HK-2 (cell line): ENCODE measurements around the gene SFTPB.
A peak's percentile ranks its signal among the peaks of the same experiment; 100 is the strongest.
"Not testable (repeated sequence)": the region's sequence is repeated elsewhere in the genome, so short reads cannot be mapped to it uniquely, and the experiment has no call there.

Experiments
- DNase-seq: peaks from one replicate; pipeline ENCODE4 v3.0.0-alpha.2; 2018; ENCODE audit not compliant: unreplicated experiment

SFTPB gene

DNA sequence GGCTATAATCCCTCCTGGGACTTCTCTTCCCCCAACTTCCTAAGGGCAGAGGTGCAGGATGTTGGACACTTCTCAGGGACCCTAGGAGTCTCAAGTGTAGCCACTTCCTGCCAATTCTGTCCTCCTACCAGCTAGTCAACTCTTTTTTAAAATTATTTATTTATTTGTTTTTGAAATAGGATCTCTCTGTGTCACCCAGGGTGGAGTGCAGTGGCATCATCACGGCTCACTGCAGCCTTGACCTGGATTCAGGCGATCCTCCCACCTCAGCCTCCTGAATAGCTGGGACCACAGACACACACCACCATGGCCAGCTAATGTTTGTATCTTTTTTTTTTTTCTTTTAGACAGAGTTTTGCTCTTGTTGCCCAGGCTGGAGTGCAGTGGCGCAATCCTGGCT lies 11.5 kb downstream of the SFTPB start:
- DNase-seq = no peak

DNA sequence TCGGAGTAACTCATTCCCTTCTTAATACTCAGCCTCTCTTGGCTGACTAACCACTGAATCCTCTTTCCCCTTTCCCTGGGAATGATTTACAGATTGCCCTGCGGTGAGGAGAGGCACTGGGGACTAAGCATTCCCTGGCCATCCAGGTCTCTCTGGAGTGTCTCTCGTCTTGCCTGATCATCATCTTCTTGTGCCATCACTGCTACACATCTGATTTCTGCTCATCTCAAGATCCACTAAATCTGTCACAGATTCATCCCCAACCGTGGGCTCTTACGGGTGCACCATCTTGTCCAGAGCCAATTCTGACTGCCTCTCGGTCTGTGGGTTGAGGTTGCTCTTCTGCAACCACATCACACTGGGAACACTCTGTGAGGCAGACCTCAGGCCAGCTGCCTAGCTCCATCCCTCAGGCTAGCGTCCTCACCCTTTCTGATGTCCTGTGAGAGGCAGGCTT lies 12.0 kb downstream of the SFTPB start:
- DNase-seq = peak; percentile 56

DNA sequence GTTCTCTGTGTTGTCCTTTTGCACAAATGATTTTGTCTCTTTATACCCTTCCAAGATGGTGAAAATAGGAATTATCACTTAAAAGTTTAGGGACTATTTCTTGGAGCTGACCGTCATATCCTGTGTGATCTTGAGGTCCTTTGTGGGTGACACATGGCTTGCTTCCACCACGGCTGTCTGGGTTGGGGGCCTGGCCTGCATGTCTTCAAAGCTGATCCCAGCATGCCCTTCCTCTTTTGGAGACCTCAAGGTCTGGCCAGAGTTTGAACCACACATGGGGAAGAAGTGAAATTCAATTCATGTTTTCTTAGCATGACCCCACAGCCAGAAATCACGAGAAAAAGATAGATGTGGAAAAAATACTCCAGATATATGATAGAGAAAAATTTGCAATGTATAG lies 14.0 kb downstream of the SFTPB start:
- DNase-seq = no peak

DNA sequence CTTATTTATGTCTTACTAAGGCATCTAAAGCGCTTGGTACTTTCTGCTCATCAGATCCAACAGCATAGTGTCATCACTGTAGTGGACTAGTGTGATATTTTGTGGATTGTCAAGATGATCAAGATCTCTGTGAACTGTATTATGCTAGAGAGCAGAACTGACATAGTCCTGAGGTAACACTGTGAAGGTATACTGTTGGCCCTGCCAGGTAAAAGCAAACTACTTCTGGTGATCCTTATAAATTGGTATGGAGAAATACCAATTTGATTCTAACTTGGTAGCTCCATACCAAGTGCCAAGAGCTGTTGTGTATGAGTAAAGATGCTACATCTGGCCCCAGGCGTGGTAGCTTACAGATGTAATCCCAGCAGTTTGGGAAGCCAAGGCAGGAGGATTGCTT lies 15.9 kb downstream of the SFTPB start:
- no peak for DNase-seq

DNA sequence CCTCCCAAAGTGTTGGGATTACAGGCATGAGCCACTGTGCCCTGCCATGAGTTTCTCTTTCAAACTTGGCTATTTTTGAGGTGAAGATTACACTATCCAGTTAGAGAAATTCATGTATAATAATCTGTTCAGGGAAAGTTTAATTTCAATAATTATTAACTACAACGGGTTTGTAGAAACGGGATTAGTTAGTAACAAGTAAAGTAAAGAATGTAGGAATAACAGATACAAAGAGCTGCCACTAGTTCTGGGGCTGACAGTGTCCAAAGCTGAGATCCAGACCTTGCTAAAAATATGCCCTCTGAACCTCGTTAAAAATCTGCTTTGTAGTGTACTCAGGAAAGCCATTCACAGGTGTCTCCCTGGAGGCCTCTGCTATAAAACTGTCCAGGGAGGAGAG lies 16.9 kb downstream of the SFTPB start:
- DNase-seq = no peak

DNA sequence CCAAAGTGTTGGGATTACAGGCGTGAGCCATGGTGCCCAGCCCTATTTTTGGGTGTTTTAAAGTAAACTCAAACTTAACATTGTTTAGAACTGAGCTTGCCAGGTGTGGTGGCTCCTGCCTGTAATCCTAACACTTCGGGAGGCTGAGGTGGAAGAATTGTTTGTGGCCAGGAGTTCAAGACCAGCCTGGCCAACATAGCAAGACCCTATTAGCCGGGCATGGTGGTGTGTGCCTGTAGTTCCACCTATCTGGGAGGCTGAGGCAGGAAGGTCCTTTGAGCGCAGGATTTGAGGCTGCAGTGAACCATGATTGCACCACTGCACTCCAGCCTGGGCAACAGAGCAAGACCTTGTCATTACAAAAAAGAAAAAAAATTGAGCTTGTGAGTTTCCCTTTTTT lies 17.5 kb downstream of the SFTPB start:
- no peak for DNase-seq

DNA sequence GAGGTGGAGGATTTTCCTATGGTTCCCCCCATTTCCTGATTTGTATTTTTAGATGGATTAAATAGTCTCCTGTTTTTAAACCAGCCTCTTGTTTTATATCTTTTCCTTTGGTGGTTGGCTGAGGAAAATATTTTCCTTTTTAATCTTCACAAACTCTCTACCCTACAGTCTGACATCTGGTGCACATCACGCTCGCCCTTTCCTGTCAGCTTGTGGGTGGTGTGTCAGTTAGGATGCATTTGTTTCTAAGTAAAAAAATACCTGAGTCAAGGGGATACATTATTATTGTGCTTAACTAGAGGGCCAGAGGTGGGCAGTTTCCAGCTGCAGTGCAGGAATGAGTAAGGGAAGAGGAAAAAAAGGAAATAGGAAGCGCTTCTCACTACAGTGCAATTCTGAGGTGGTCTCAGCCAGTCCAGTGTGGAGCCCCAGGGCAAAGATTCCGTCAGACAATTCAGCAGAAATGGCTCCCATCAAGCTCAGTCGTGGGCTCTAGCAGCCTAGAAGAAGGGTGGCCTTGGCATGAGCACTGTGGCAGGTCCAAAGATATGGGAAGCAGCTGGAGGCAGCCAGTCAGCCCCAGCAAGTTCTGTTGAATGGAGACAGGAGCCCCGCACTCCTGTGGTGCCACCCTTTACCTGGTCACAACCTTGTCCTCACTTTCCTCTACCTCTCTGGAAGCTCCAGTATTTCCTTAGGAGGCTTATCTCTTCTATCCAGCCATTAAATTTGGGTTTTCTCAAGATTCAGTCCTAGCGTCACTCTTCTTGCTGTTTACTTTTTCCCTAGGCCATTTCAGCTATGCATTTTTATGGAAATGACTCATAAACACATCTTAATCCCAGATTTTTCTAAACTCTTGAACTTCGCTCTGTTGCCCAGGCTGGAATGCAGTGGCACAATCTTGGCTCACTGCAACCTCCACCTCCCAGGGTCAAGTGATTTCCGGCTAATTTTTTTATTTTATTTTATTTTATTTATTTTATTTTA lies 18.5 kb downstream of the SFTPB start:
- DNase-seq = no peak

DNA sequence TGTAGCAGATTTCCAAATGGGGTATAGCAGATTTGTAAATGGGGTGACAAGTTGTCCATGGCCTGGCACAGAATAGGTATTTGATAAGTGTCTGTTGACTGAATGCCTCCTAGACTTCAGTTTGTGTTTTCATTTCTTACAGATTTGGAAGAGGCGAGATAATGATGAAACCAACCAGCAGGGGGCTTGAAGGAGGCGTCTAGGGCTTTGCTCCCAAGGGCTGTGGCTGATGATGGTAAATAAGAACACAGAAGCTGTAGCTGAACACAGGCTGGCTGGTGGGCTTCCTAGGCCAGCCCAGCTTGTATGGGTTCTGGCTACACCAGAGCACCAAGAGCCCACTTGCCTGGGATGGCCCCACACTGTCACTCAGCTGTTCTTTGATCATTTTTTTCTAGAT lies 19.4 kb downstream of the SFTPB start:
- no peak for DNase-seq

DNA sequence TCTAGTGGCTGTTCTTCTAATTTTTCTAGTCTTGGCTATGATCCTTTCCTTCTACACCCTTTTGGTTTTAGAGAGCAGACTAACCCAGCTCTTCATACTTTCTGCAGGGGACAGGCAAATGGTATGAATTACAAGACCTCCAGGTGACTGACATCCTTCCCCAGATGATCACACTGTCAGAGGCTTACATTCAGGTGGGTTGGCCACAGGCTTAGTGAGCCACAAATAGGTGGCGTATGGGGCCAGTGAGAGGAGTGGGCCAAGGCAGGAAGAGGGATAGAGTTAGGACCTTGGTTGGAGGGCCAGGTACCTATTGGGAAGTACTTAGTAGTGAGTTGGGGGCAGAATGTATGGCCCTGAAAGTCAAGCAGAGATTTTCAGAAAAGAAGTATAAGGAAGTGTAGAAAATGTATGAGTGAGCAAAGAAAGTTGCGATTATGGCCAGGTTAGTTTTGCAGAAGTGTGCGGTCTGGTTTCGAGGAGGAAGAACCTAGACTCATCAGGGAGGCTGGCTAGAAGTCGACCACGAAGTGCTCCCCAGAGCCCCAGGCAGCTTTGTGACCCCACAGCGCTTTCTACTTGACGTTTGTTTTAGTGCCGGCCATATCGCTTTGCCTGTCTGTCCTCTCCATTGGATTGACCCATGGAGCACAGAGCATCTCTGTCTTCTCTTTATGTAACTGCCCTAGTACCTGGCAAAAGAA lies 20.0 kb downstream of the SFTPB start:
- no peak for DNase-seq

DNA sequence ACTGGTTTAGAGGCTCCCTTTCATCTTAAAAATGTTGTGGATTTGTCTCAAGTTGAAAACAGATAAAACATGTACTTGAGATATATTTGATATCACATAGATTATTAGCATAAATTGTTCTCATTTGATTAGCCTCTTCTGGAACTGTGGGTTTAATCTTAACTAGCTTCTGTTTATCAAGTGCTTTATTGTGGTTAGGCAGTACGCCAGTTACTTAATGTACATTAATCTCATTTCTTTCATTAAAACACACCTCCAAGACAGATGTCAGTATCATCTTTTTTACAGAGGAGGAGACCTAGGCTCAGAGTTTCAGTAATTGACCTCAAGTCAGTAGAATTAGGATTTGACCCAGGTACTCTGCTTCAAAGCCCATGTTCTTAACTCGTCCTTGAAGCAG lies 21.8 kb downstream of the SFTPB start:
- no peak for DNase-seq

DNA sequence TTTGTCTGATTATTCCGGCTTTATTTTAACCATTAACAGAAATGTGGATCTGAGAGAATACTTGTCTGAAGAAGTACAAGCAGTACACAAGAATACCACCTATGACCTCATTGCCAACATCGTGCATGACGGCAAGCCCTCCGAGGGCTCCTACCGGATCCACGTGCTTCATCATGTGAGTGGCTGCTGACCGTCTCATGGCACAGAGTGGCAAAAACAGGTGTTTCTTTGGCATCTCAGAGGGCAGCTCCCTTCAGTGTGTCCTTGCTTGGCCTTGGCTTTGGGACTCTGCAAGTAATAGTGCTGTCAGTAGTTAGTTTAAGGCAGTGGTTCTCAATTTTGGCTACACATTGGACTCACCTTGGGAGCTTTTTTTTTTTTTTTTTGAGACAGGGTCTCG lies 23.1 kb downstream of the SFTPB start:
- no peak for DNase-seq

DNA sequence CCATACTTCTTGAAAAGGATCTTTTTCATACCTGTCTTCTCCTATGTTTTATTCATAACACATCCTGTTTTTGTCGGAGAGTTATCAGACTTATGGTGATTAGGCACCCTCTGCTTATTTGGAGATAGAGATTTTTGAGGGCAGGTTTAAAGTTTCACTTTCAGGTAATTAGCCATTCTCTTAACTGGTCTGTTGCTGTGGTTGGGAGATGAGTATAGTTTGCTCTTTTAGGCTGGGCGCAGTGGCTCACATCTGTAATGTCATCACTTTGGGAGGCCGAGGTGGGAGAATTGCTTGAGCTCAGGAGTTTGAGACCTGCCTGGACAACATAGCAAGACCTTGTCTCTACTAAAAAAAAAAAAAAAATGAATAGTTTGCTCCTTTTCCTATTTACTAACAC lies 25.3 kb downstream of the SFTPB start:
- no peak for DNase-seq

DNA sequence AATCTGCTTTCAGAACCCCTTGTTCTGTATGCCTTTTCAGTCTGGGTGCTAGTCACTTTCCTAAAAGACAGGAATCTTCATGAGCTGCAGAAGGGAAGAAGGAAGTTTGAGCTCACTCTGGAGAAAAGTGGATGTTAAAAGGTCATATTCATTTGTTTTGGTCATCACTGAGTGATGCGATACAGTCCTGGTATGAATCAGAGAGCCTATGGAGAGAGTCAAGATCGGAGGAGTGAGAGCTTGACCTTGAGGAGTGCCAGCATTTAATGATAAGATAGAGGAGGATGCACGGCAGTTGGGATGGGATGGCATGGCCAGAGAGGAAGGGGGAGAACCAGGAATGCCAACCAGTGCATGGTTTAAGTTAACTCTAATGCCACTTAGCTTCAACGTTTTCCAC lies 32.4 kb downstream of the SFTPB start:
- DNase-seq = no peak

DNA sequence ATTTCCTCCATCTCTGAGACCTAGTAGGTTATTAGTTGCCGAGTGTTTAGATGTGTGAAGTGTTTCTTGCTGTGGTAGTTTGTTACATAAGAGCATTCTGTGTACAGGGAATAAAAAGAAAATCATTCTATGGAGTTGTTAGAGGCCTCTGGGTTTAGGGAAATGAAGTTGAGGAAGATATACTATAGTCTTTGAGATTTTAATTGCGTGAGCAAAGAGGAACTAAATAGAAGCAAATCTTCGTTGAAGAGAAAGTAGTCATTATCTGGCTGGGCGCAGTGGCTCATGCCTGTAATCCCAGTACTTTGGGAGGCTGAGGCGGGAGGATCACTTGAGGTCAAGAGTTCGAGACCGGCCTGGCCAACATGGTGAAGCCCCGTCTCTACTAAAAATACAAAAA lies 33.0 kb downstream of the SFTPB start:
- DNase-seq = no peak

DNA sequence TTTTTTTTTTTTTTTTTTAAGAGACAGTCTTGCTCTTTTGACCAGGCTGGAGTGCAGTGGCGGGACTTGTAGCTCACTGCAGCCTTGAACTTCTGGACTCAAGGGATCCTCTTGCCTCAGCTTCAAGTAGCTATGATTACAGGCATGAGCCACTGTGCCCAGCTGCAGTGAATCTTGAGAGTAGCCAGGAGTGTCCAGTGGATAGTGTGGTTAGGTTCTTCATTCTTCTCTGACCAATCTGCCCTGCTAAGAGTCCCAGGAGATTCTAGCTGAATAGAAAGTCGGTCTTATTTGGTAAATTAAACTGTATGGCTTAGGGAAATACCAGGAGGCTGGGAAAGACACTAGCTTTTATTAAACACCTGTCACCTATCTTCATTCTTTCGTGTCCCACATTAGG lies 36.7 kb downstream of the SFTPB start:
- no peak for DNase-seq

DNA sequence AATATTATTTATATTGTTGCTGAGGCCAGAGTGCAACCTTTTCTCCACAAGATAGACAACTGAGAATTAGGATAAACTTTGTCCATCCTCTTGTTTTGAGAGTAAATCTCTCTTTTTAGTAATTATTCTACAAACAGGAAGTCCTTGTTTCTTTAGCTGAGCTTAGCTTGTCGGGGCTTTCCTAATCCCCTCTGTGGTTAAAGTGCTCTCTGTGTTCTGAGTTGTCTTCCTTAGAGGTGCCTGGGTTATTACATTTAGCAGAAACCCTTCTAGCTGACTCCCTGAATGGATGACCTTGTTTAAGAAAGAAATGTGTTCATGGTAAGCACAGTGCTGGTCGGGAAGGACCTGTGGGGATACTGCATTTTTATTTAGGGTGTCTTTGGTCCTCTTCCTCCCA lies 39.3 kb downstream of the SFTPB start:
- DNase-seq = no peak

DNA sequence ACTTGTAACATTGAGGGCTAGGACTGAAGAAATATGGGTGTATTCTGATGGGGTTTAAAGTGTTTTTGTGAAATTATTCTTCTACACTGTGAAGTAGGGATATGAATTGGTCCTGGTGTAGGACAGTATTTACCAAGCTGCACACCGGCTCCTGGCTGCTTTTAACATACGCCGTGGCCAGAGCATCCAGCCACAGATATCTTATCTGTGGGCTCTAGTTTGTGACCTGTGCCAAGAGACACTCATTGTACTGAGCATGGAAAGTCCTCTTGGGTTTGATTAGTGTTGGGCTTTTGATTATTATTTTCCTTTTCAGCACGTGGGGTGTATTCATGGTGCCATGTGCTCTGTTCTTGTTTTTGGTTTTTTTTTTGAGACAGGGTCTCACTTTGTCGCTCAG lies 44.0 kb downstream of the SFTPB start:
- no peak for DNase-seq

DNA sequence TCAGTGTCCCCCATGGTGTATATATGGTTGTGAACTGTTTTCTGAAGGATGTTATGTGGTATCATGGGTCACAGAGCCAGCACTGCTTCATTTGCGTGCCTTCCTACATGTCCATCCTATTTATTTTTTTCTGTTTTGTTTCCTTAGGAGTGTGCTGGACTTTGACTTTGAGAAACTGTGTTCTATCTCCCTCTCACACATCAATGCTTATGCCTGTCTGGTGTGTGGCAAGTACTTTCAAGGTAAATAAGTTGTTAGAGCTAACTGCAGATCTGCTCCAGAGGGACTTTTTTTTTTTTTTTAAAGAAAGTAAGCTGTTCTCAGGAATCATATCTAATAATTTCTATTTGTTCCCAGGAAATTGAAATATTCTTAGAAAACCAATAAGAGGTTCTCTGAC lies 46.7 kb downstream of the SFTPB start:
- no peak for DNase-seq

DNA sequence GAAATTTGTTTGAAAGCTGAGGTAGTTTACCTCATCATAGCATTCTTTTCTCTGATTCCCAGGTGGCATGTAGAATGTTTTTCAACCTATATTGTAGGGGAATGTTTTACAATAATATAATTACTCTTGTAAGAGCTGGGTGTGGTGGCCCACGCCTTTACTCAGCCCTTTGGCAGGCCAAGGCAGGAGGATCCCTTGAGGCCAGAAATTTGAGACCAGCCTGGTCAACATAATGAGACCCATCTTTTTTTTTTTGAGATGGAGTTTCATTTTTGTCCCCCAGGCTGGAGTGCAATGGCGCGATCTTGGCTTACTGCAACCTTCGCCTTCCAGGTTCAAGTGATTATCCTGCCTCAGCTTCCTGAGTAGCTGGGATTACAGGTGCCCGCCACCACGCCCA lies 48.4 kb downstream of the SFTPB start:
- no peak for DNase-seq

DNA sequence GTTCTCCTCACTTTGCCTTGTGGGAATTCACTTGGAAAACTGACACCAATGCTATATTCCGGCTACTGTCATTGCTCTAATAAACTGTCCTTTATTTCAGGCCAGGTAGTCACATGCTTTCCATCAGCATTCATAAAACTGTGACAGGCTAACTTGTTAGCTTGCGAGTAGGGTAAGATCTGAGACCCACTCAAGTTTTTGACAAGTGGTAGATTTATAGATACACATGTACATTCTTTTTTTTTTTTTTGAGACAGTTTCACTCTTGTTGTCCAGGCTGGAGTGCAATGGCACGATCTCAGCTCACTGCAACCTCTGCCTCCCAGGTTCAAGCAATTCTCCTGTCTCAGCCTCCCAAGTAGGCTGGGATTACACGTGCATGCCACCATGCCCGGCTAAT lies 50.3 kb downstream of the SFTPB start:
- DNase-seq = not testable (repeated sequence)

DNA sequence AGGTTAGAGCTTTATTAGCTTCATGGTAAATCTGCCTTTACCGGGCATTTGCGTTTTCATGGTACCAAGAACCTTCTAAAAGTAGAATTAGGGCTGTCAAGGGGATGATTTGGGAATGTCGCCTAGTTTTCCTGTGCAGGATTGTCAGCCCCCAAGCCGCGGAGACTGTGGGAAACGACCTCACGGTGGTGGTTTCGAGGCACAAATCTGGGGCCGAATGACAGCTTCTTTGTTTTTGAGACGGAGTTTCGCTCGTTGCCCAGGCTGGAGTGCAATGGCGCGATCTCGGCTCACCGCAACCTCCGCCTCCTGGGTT lies 52.6 kb downstream of the SFTPB start:
- no peak for DNase-seq

DNA sequence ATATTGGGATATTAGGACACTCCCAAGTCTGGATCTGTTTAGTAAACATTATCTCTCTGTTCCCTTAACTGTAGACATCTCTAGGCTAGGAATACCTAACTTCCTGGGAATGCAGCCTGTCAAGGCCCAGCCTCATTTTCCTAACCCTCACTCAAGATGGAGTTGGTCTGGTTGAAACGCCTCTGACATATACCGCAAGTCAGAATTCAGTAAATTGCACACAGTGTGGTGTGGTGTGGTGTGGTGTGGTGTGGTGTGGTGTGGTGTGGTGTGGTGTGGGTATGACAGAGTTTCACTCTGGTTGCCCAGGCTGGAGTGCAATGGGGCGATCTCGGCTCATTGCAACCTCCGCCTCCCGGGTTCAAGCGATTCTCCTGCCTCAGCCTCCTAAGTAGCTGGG lies 53.2 kb downstream of the SFTPB start:
- not testable (repeated sequence) for DNase-seq
